HepG2 (cell line): ENCODE measurements around the gene SYVN1. TPM values are rescaled to one million over a fixed set of nuclear protein-coding genes. Genes with fewer than 3 reads are reported as not detected.

ENCODE experiments used
- AGO1 ChIP-seq: fragments of 200-400 bp; formaldehyde crosslinking; IDR thresholded peaks from 2 replicates; pipeline ENCODE4 v1.6.1; 2017; ENCODE audit warnings: mild to moderate bottlenecking, low read depth, low read length, moderate library complexity; ENCODE audit not compliant: poor library complexity, severe bottlenecking
- ATF1 ChIP-seq: IDR thresholded peaks from 2 replicates; pipeline ENCODE4 v1.6.1; 2016; ENCODE audit warnings: mild to moderate bottlenecking, control low read depth
- ESRRA ChIP-seq: sonication (generic); formaldehyde crosslinking; IDR thresholded peaks from 2 replicates; pipeline ENCODE4 v1.5.1; 2020; ENCODE audit warnings: mild to moderate bottlenecking, low read depth, missing genetic modification reagents
- FIP1L1 ChIP-seq: fragments of 200-400 bp; formaldehyde crosslinking; IDR thresholded peaks from 2 replicates; pipeline ENCODE4 v1.6.1; 2018; ENCODE audit warnings: low read depth, mild to moderate bottlenecking, low read length, moderate library complexity, borderline replicate concordance; ENCODE audit not compliant: insufficient read depth
- FOXA3 ChIP-seq: IDR thresholded peaks from 2 replicates; pipeline ENCODE4 v1.6.1; 2016; ENCODE audit warnings: missing genetic modification reagents, missing compliant biosample characterization
- JARID2 ChIP-seq: sonication (generic); formaldehyde crosslinking; IDR thresholded peaks from 2 replicates; pipeline ENCODE4 v1.8.1; 2023; ENCODE audit warnings: missing genetic modification reagents, inconsistent platforms; ENCODE audit not compliant: insufficient replicate concordance
- PRPF4 ChIP-seq: fragments of 200-400 bp; formaldehyde crosslinking; IDR thresholded peaks from 2 replicates; pipeline ENCODE4 v1.6.1; 2016; ENCODE audit warnings: low read length, low read depth; ENCODE audit not compliant: poor library complexity, severe bottlenecking
- ZNF777 ChIP-seq: sonication (generic); formaldehyde crosslinking; IDR thresholded peaks from 2 replicates; pipeline ENCODE4 v1.4.0; 2020; ENCODE audit warnings: missing genetic modification reagents
- ZNF780A ChIP-seq: sonication (generic); formaldehyde crosslinking; IDR thresholded peaks from 2 replicates; pipeline ENCODE4 v1.8.0; 2022; ENCODE audit warnings: mild to moderate bottlenecking, missing genetic modification reagents, moderate library complexity
- polyA plus RNA-seq, 8 experiments: library from polyadenylated mRNA; depleted of rRNA in 3 of 8; stranded (reverse) in 7 of 8; unstranded in 1 of 8; fragments of >200 nt; fragmentation: Illumina TruSeq in 4 of 8; extraction: Trizol in 4 of 8; gene quantifications; 2 replicates each; pipeline versions ENCODE4 v1.2.1 to v1.2.3, GENCODE V29; 2011 to 2016; ENCODE audit warnings: low read depth in 4 of 8, missing spikeins in 1 of 8, mixed read lengths in 1 of 8; ENCODE audit not compliant: insufficient read depth in 1 of 8
- total RNA-seq, 5 experiments: library from RNA; depleted of rRNA; stranded (reverse); fragments of >200 nt; fragmentation: Illumina TruSeq; extraction: Trizol; gene quantifications; 2 replicates each; pipeline ENCODE4 v1.2.3, GENCODE V29; 2016; ENCODE audit warnings: low read depth in 1 of 5
- TF ChIP-seq, protein P1 (sequence below): sonication (generic); formaldehyde crosslinking; IDR thresholded peaks from 2 replicates; pipeline ENCODE4 v1.4.0; 2020; ENCODE audit warnings: missing genetic modification reagents
- TF ChIP-seq, protein P2 (sequence below): sonication (generic); formaldehyde crosslinking; IDR thresholded peaks from 2 replicates; pipeline ENCODE4 v1.8.1; 2023; ENCODE audit warnings: missing genetic modification reagents, mild to moderate bottlenecking, borderline replicate concordance
- TF ChIP-seq, protein P3 (sequence below): IDR thresholded peaks from 2 replicates; pipeline ENCODE4 v1.4.0; 2020; ENCODE audit warnings: mild to moderate bottlenecking, missing genetic modification reagents
- TF ChIP-seq, protein P4 (sequence below), 2 experiments: sonication (generic) in 1 of 2; formaldehyde crosslinking in 1 of 2; IDR thresholded peaks; 2 replicates each; pipeline versions ENCODE4 v1.6.1 to v1.9.0; 2014 to 2022; ENCODE audit warnings: antibody characterized with exemption in 1 of 2, borderline replicate concordance in 1 of 2, inconsistent platforms in 1 of 2, low read depth in 1 of 2, missing genetic modification reagents in 1 of 2

The SYVN1 gene
- total and polyA plus RNA-seq, 2 of the 13 experiments (the other 11 are each of a cell fraction or from before 2014, with no cell fraction given) = 10.3 to 22.5 TPM

DNA sequence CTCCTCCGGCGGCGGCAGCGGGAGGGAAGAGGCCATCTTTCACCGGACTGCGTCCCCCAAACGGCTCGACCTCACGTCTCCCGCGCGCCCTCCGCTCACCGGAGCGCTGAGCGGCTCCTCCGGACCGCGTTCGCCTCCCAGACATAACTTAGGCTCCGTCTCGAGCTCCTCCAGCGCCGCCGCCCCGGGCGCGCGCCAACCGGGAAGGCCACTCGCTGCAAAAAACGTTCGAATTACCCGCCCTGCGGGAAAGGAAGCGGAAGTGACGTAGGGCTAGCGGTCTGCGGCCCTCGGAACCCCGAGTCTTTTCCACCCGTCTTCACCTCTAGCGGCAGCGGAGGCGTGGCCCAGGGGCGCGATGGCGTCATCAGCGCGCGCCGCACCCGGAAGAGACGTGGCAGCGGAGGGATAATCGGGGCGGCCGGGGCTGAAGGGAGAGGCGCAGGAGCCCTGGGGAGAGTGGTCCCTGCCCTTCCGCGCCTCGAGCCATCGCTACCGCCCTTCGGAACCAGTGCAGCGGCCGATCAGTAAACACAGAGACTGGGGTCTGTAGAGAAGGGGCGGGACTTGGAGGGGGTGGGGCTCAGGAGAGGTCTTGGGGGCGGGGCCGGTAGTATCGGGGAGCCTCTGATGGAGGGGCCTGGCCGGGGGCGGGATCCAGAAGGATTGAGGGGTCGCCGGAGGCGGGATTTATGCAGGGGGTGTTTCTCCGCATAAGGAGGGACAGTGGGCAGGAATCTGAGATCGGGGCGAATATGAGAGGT is 50.3 kb downstream of the SYVN1 start, which contains the start of the genes CDCA5 and ZFPL1 (continued):
- TF ChIP-seq, protein P1, sequence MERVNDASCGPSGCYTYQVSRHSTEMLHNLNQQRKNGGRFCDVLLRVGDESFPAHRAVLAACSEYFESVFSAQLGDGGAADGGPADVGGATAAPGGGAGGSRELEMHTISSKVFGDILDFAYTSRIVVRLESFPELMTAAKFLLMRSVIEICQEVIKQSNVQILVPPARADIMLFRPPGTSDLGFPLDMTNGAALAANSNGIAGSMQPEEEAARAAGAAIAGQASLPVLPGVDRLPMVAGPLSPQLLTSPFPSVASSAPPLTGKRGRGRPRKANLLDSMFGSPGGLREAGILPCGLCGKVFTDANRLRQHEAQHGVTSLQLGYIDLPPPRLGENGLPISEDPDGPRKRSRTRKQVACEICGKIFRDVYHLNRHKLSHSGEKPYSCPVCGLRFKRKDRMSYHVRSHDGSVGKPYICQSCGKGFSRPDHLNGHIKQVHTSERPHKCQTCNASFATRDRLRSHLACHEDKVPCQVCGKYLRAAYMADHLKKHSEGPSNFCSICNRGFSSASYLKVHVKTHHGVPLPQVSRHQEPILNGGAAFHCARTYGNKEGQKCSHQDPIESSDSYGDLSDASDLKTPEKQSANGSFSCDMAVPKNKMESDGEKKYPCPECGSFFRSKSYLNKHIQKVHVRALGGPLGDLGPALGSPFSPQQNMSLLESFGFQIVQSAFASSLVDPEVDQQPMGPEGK = peak; percentile 59
- TF ChIP-seq, protein P2, sequence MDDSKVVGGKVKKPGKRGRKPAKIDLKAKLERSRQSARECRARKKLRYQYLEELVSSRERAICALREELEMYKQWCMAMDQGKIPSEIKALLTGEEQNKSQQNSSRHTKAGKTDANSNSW (CRISPR knock-in tag) = no peak; the same call in 1 of the 2 replicates
- peak; percentile 24 for TF ChIP-seq JARID2
- TF ChIP-seq ZNF777 = no peak
- TF ChIP-seq FIP1L1 = no peak
- TF ChIP-seq ESRRA (CRISPR knock-in tag) = peak; percentile 33; the same call in 1 of the 2 replicates
- no peak for TF ChIP-seq PRPF4
- TF ChIP-seq, protein P3, sequence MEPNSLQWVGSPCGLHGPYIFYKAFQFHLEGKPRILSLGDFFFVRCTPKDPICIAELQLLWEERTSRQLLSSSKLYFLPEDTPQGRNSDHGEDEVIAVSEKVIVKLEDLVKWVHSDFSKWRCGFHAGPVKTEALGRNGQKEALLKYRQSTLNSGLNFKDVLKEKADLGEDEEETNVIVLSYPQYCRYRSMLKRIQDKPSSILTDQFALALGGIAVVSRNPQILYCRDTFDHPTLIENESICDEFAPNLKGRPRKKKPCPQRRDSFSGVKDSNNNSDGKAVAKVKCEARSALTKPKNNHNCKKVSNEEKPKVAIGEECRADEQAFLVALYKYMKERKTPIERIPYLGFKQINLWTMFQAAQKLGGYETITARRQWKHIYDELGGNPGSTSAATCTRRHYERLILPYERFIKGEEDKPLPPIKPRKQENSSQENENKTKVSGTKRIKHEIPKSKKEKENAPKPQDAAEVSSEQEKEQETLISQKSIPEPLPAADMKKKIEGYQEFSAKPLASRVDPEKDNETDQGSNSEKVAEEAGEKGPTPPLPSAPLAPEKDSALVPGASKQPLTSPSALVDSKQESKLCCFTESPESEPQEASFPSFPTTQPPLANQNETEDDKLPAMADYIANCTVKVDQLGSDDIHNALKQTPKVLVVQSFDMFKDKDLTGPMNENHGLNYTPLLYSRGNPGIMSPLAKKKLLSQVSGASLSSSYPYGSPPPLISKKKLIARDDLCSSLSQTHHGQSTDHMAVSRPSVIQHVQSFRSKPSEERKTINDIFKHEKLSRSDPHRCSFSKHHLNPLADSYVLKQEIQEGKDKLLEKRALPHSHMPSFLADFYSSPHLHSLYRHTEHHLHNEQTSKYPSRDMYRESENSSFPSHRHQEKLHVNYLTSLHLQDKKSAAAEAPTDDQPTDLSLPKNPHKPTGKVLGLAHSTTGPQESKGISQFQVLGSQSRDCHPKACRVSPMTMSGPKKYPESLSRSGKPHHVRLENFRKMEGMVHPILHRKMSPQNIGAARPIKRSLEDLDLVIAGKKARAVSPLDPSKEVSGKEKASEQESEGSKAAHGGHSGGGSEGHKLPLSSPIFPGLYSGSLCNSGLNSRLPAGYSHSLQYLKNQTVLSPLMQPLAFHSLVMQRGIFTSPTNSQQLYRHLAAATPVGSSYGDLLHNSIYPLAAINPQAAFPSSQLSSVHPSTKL = peak; percentile 32; the same call in 1 of the 2 replicates
- peak; percentile 72 for TF ChIP-seq FOXA3 (CRISPR knock-in tag)
- TF ChIP-seq, protein P4, sequence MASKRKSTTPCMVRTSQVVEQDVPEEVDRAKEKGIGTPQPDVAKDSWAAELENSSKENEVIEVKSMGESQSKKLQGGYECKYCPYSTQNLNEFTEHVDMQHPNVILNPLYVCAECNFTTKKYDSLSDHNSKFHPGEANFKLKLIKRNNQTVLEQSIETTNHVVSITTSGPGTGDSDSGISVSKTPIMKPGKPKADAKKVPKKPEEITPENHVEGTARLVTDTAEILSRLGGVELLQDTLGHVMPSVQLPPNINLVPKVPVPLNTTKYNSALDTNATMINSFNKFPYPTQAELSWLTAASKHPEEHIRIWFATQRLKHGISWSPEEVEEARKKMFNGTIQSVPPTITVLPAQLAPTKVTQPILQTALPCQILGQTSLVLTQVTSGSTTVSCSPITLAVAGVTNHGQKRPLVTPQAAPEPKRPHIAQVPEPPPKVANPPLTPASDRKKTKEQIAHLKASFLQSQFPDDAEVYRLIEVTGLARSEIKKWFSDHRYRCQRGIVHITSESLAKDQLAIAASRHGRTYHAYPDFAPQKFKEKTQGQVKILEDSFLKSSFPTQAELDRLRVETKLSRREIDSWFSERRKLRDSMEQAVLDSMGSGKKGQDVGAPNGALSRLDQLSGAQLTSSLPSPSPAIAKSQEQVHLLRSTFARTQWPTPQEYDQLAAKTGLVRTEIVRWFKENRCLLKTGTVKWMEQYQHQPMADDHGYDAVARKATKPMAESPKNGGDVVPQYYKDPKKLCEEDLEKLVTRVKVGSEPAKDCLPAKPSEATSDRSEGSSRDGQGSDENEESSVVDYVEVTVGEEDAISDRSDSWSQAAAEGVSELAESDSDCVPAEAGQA (IDR thresholded peaks at IDR 0.05; ENCODE audit: low read depth) = peak; percentile 92
- TF ChIP-seq, protein P4 (CRISPR knock-in tag; IDR thresholded peaks at IDR 0.05; ENCODE audit: borderline replicate concordance) = no peak
- peak; percentile 99 for TF ChIP-seq ATF1 (CRISPR knock-in tag)
- TF ChIP-seq AGO1 = peak; percentile 36
- peak; percentile 76; the same call in 1 of the 2 replicates for TF ChIP-seq ZNF780A (CRISPR knock-in tag)
